Suprapubic skin (tissue), 4 donors: Measurements from ENCODE around the gene IMPA2.

Experiments
- CTCF ChIP-seq, 2 donors: fragments of 200-600 bp in 1 of 2; fragments of 450-650 bp in 1 of 2; sonication (generic) in 1 of 2; IDR thresholded peaks; one replicate each; pipeline ENCODE4 v1.5.1; 2016 to 2019; ENCODE audit warnings: antibody characterized with exemption in 2 of 2, mild to moderate bottlenecking in 1 of 2, moderate library complexity in 1 of 2
- EP300 ChIP-seq: sonication (generic); formaldehyde crosslinking; IDR thresholded peaks from one replicate; pipeline ENCODE4 v1.6.1; 2017; ENCODE audit warnings: antibody characterized with exemption
- POLR2A ChIP-seq, 2 donors: fragments of 450-650 bp; IDR thresholded peaks; one replicate each; pipeline ENCODE4 v1.6.1; 2017; ENCODE audit warnings: antibody characterized with exemption in 2 of 2, mild to moderate bottlenecking in 2 of 2, moderate library complexity in 2 of 2
- POLR2AphosphoS5 ChIP-seq, 3 donors: sonication (generic); formaldehyde crosslinking; IDR thresholded peaks; one replicate each; pipeline ENCODE4 v1.6.1; 2017; ENCODE audit warnings: antibody characterized with exemption in 3 of 3

DNA sequence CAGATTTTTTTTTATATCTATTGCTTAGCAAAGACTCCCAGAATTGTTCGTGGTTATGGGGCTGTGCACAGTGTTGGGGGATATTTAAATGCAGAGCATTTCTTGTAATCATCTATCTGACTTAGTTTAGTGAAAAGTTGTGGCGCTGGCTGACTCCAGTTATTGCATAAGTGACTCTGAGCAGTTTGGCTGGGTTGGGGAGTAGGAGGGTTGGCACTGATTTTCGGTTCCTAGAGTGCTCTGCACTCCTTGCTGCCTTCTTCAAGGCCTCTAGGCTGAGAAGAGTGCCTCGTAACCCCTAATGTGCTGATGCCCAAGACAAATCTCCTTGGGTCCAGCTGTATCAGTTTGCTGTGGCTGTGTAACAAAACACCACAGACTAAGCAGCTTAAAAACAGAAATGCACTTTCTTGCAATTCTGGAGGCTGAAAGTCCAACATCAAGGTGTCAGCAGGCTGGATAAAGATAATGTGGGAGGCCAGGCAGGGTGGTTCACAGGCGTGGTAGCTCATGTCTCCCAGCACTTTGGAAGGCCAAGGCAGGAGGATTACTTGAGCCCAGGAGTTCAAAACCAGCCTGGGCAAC, 6.5 kb upstream of the IMPA2 start:
- no peak for TF ChIP-seq CTCF (IDR thresholded peaks at IDR 0.05)
- TF ChIP-seq EP300: no peak
- TF ChIP-seq POLR2A (IDR thresholded peaks at IDR 0.05): no peak
- no peak for TF ChIP-seq POLR2AphosphoS5 (IDR thresholded peaks at IDR 0.05)
